Breast epithelium (tissue), 4 donors: ENCODE measurements around the gene DDOST. TPM values are rescaled to one million over a fixed set of nuclear protein-coding genes. Genes with fewer than 3 reads are reported as not detected.

Source experiments
- DNase-seq, 2 donors: peaks; one replicate each; pipeline ENCODE4 v3.0.0-alpha.2; 2019; ENCODE audit warnings: low spot score in 2 of 2
- H3K27ac ChIP-seq, 2 donors: fragments of 200-600 bp; sonication (generic) in 1 of 2; one replicate each; pipeline ENCODE4 v1.5.1; 2016 to 2019; ENCODE audit warnings: mild to moderate bottlenecking in 1 of 2
- H3K27me3 ChIP-seq, 2 donors: fragments of 200-600 bp; sonication (generic) in 1 of 2; one replicate each; pipeline versions ENCODE4 v1.5.1 to v1.6.0; 2017 to 2019; ENCODE audit warnings: control low read depth in 1 of 2, mild to moderate bottlenecking in 1 of 2
- H3K36me3 ChIP-seq: fragments of 200-600 bp; one replicate; pipeline ENCODE4 v1.5.1; 2019
- H3K4me1 ChIP-seq, 2 donors: fragments of 200-600 bp; sonication (generic); one replicate each; pipeline ENCODE4 v1.5.1; 2016 to 2019; ENCODE audit warnings: control low read depth in 1 of 2
- H3K4me3 ChIP-seq, 3 donors: fragments of 200-600 bp; sonication (generic); 1 replicate in 2 of 3; 2 replicates in 1 of 3; pipeline ENCODE4 v1.5.1; 2016 to 2019; ENCODE audit warnings: mild to moderate bottlenecking in 3 of 3, moderate library complexity in 2 of 3
- H3K9me3 ChIP-seq, 2 donors: fragments of 200-600 bp; sonication (generic) in 1 of 2; one replicate each; pipeline ENCODE4 v1.5.1; 2016 to 2019; ENCODE audit warnings: control low read depth in 1 of 2
- POLR2A ChIP-seq: fragments of 450-650 bp; IDR thresholded peaks from one replicate; pipeline ENCODE4 v1.6.1; 2016; ENCODE audit warnings: antibody characterized with exemption, mild to moderate bottlenecking, moderate library complexity
- POLR2AphosphoS5 ChIP-seq, 3 donors: sonication (generic); formaldehyde crosslinking; IDR thresholded peaks; one replicate each; pipeline ENCODE4 v1.6.1; 2017; ENCODE audit warnings: antibody characterized with exemption in 3 of 3
- intact Hi-C: fragments of 100-400 bp; cut with DNase I; formaldehyde crosslinking; loops from one replicate; pipeline ENCODE4 v1.15.1; 2023; ENCODE audit warnings: low total_unique reads
- total RNA-seq, 3 donors: library from RNA; depleted of rRNA; stranded (reverse); fragments of >200 nt; gene quantifications; one replicate each; pipeline ENCODE4 v1.1.0, GENCODE V29; 2016
- TF ChIP-seq, protein P1 (sequence below), 3 donors: fragments of 450-650 bp; IDR thresholded peaks; one replicate each; pipeline ENCODE4 v1.5.1; 2016 to 2017; ENCODE audit warnings: antibody characterized with exemption in 3 of 3, mild to moderate bottlenecking in 3 of 3, moderate library complexity in 3 of 3

DDOST gene
- total RNA-seq, 3 donors from 2014 or later: 127 to 145 (median 138) TPM

DNA sequence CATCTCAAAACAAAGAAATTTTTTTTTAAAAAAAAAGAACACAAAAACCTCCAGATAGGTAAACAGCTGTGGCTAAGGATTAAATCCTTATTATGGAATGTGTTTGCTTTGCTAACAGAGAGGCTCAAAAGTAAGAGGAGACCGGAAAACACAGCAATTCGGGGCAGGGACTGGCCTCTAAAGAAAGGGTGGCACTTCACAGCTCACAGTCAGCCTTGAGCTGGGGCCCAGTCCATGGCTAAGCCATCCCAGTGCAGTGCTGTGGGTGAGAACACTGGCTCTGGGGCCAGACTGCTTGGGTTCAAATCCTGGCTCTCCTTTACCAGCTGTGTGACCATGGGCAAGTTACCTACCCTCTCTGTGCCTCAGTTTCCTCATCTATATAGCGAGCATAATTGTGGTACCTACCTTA, 28.5 kb upstream of the DDOST start:
- H3K4me3 ChIP-seq: no peak overlapping the region
- no peak overlapping the region for H3K27ac ChIP-seq
- no peaks in the 10 kb centered on the region for H3K9me3 ChIP-seq
- no peaks in the 10 kb centered on the region for H3K4me1 ChIP-seq
- TF ChIP-seq POLR2A: no peak
- TF ChIP-seq, protein P1, sequence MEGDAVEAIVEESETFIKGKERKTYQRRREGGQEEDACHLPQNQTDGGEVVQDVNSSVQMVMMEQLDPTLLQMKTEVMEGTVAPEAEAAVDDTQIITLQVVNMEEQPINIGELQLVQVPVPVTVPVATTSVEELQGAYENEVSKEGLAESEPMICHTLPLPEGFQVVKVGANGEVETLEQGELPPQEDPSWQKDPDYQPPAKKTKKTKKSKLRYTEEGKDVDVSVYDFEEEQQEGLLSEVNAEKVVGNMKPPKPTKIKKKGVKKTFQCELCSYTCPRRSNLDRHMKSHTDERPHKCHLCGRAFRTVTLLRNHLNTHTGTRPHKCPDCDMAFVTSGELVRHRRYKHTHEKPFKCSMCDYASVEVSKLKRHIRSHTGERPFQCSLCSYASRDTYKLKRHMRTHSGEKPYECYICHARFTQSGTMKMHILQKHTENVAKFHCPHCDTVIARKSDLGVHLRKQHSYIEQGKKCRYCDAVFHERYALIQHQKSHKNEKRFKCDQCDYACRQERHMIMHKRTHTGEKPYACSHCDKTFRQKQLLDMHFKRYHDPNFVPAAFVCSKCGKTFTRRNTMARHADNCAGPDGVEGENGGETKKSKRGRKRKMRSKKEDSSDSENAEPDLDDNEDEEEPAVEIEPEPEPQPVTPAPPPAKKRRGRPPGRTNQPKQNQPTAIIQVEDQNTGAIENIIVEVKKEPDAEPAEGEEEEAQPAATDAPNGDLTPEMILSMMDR (IDR thresholded peaks at IDR 0.05): no peak
- no peak for TF ChIP-seq POLR2AphosphoS5 (IDR thresholded peaks at IDR 0.05)
- intact Hi-C loops: no loop called here
- H3K36me3 ChIP-seq: no peaks in the 10 kb centered on the region
- no peaks in the 10 kb centered on the region for H3K27me3 ChIP-seq
- no peak for DNase-seq

DNA sequence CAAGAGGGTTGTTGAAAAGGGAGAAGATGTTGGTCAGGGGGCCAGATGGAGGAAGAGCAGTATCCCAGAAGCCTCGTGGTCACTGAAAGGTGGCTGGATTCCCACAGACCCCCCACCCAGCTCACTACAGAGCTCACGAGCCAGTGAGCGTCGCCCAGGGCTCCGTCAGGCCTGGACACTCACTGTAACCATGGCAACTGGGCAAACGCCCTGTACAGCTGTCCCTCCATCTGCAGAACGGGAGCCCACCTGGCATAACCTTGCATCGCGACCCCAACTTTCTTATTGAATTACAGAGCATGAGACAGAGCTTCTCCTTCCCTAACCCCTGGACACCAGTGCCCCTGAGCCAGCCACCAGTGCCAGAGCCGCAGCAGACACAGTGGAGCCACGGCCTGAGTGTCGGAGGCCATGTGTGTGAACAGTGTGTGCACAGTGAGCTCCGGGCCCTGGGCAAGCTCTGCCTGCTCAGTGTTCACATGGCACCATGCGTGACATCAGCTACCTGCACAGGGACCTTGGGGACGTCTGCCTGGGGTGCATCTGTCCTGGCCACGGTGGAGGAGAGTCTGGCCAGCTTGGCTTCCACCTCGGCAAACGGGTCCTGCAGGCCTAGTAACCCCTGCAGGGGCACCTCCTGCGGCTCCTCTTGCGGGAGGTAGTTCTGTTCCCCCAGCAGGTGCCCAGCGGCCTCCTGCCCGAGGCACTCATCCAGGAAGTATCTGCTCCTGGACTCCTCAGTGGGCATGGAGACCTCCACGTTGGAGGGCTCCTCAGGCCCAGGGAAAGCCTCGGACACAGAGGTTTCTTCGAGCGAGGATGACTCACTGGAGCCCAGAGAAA, 25.9 kb upstream of the DDOST start:
- Histone ChIP-seq H3K27me3 (no peaks in the 10 kb centered on the region), H3K4me1 (no peaks in the 10 kb centered on the region), H3K36me3 (no peaks in the 10 kb centered on the region), H3K4me3 (no peak overlapping the region), H3K9me3 (no peaks in the 10 kb centered on the region), H3K27ac (no peak overlapping the region)
- TF ChIP-seq, protein P1 (IDR thresholded peaks at IDR 0.05): no peak
- TF ChIP-seq POLR2A: no peak
- TF ChIP-seq POLR2AphosphoS5 (IDR thresholded peaks at IDR 0.05): no peak
- intact Hi-C loops: no loop called here
- DNase-seq: no peak

DNA sequence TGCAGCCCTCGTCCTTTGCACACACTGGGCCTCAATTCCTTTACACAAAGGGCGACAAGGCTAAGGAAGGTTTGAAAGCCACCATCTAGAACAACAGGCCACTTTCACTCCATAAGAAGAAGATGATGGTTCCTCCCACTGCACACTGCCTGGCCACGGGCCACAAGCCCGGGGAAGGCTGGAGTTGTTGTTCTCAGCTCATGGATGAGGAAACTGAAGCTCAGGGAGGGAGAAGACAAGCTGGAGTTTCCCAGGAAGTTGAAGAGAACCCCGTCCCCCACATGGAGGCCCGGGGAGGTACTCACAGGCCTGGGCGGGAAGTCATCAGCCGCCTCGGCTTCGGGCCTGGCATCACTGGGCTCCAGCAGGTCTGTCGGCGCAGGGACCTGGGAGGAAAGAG, 24.6 kb upstream of the DDOST start:
- Histone ChIP-seq H3K4me3 (no peak overlapping the region), H3K27me3 (no peaks in the 10 kb centered on the region), H3K4me1 (no peaks in the 10 kb centered on the region), H3K36me3 (no peaks in the 10 kb centered on the region), H3K27ac (peak overlapping the region in 1 of 2 donors; percentile 89), H3K9me3 (no peaks in the 10 kb centered on the region)
- DNase-seq: no peak
- intact Hi-C loops: no loop called here
- TF ChIP-seq, protein P1 (IDR thresholded peaks at IDR 0.05): no peak
- TF ChIP-seq POLR2A (no peak), POLR2AphosphoS5 (IDR thresholded peaks at IDR 0.05) (no peak)

DNA sequence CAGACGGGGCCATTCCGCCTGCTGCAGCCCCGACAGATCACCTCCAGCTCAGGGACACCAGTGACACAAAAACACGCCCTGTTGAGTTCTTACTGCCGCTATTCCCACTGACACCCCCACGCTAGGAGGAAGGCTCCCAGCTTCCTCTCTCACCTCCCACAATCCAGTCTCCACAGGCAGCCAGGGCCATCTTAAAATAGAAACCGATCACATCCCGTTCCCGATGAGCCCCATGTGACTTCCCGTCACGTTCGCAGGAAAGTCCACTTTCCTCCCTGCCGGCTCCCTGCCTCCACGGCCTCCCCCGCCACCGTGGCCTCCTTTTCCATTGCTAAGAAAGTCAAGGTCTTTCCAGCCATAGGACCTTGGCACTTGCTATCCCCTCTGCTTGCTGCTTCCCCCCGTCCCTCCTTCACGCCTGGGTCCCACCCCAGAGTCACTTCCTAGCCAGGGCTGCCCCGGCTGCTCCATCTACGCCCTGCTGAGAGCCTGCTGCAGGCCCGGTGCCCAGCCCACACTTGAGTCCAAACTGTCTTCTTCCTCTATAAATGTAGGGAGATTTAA, 24.0 kb upstream of the DDOST start:
- Histone ChIP-seq H3K27me3 (no peaks in the 10 kb centered on the region), H3K4me3 (peak overlapping the region; percentile 20 to 56 (median 31)), H3K4me1 (no peaks in the 10 kb centered on the region), H3K36me3 (no peaks in the 10 kb centered on the region), H3K27ac (peak overlapping the region; percentile 25 to 89), H3K9me3 (no peaks in the 10 kb centered on the region)
- TF ChIP-seq, protein P1 (IDR thresholded peaks at IDR 0.05): no peak
- TF ChIP-seq POLR2AphosphoS5 (IDR thresholded peaks at IDR 0.05) (no peak), POLR2A (no peak)
- DNase-seq: no peak
- intact Hi-C loops: no loop called here

DNA sequence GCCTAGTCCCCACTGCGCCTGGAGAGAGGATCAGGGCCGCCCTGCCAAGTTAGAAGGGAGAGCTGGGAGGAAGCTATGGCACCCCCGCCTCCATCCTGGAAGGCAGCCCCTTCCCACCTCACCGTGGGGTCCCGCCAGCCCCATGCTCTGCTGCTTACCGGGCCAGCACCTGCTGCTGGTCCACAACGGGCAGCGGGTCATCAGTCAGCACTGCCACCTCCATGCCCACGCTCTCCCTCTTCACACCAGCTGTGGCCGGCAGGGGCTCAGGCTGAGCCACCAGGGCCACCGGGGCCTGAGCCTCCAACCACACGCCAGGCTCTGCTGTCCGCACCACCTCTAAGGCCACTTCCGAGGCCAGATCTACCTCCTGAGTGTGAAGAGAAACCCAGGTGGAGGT, 23.5 kb upstream of the DDOST start:
- intact Hi-C loops: loop anchor here (5.0 kb wide), 1 partner anchor 968 kb away; no protein-coding TSS in a partner anchor
- Histone ChIP-seq H3K27me3 (no peaks in the 10 kb centered on the region), H3K9me3 (no peaks in the 10 kb centered on the region), H3K36me3 (no peaks in the 10 kb centered on the region), H3K4me1 (no peaks in the 10 kb centered on the region), H3K27ac (peak overlapping the region; percentile 25 to 89), H3K4me3 (peak overlapping the region; percentile 20 to 56 (median 31))
- TF ChIP-seq POLR2AphosphoS5 (IDR thresholded peaks at IDR 0.05) (no peak), POLR2A (no peak)
- TF ChIP-seq, protein P1 (IDR thresholded peaks at IDR 0.05): no peak
- DNase-seq: no peak
